Activated B cell treated with CpG ODN at 0.5 μM for 24 hours (primary cell): ENCODE measurements around the gene SRCAP. TPM values are rescaled to one million over a fixed set of nuclear protein-coding genes. Genes with fewer than 3 reads are reported as not detected.

Source experiments
- ATAC-seq: fragments of 200-7000 bp; cut with Tn5 transposase; one replicate; pipeline ENCODE4 v1.10.0; 2021; ENCODE audit warnings: low read depth, mild to moderate bottlenecking, moderate library complexity
- CTCF ChIA-PET: fragments of 350-600 bp; sonication (Branson Sonifier 250); formaldehyde crosslinking; loops from one replicate; lab custom pipeline; 2021; ENCODE audit warnings: antibody characterized with exemption; lab: Charles Lee
- POLR2A ChIA-PET: fragments of 350-600 bp; sonication (Branson Sonifier 250); formaldehyde crosslinking; loops from one replicate; lab custom pipeline; 2021; ENCODE audit warnings: antibody characterized with exemption; lab: Charles Lee
- DNase-seq: peaks from one replicate; pipeline ENCODE4 v3.0.0; 2022
- H3K27ac Mint-ChIP-seq: one replicate; pipeline ENCODE4 v1.8.0; 2020; ENCODE audit warnings: mixed read lengths
- H3K27me3 Mint-ChIP-seq: one replicate; pipeline ENCODE4 v1.8.0; 2021; ENCODE audit warnings: mixed read lengths
- H3K36me3 Mint-ChIP-seq: one replicate; pipeline ENCODE4 v1.8.0; 2021; ENCODE audit warnings: low read depth, mixed read lengths
- H3K4me1 Mint-ChIP-seq: one replicate; pipeline ENCODE4 v1.8.0; 2021; ENCODE audit warnings: mixed read lengths
- H3K4me3 Mint-ChIP-seq: one replicate; pipeline ENCODE4 v1.8.0; 2020; ENCODE audit warnings: mild to moderate bottlenecking, mixed read lengths
- H3K9me3 Mint-ChIP-seq: one replicate; pipeline ENCODE4 v1.8.0; 2020; ENCODE audit warnings: mixed read lengths
- intact Hi-C: fragments of 100-400 bp; cut with micrococcal nuclease; formaldehyde crosslinking; loops from one replicate; pipeline ENCODE4 v1.15.1; 2024
- total RNA-seq: library from RNA; stranded (reverse); gene quantifications from 2 replicates; pipeline ENCODE4 v1.2.3, GENCODE V29; 2022
- TF ChIP-seq, protein P1 (sequence below): fragments of 200-600 bp; IDR thresholded peaks from one replicate; pipeline ENCODE4 v1.8.0; 2022; ENCODE audit warnings: antibody characterized with exemption, mild to moderate bottlenecking

SRCAP gene
- total RNA-seq, 1 donor from 2014 or later = 123 TPM

DNA sequence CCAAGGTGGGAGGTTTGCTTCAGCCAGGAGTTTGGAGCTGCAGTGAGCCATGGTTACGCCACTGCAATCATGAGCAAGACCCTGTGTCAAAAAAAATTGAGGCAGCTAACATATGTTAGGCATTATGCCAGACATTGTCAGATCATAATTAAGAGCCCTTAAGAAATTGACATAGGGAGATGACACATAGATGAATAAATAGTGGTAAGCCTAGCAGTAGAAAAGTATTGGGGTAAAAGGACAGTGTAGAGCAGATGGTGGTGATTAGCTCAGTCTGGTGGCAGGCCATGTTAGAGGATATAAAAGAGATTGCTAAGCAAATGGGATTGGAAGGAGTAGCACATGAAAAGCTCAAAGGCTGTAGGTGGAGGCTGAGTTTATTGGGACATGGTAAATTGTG, 22.6 kb downstream of the SRCAP start:
- H3K9me3 Mint-ChIP-seq = no peaks in the 10 kb centered on the region
- H3K4me3 Mint-ChIP-seq = no peak overlapping the region
- H3K36me3 Mint-ChIP-seq = peaks cover 88% of the 10 kb centered on the region
- CTCF ChIA-PET = no interaction called here
- H3K4me1 Mint-ChIP-seq = peaks cover 21% of the 10 kb centered on the region
- TF ChIP-seq, protein P1, sequence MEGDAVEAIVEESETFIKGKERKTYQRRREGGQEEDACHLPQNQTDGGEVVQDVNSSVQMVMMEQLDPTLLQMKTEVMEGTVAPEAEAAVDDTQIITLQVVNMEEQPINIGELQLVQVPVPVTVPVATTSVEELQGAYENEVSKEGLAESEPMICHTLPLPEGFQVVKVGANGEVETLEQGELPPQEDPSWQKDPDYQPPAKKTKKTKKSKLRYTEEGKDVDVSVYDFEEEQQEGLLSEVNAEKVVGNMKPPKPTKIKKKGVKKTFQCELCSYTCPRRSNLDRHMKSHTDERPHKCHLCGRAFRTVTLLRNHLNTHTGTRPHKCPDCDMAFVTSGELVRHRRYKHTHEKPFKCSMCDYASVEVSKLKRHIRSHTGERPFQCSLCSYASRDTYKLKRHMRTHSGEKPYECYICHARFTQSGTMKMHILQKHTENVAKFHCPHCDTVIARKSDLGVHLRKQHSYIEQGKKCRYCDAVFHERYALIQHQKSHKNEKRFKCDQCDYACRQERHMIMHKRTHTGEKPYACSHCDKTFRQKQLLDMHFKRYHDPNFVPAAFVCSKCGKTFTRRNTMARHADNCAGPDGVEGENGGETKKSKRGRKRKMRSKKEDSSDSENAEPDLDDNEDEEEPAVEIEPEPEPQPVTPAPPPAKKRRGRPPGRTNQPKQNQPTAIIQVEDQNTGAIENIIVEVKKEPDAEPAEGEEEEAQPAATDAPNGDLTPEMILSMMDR = no peak
- H3K27me3 Mint-ChIP-seq = no peaks in the 10 kb centered on the region
- no peak for DNase-seq
- H3K27ac Mint-ChIP-seq = peak overlapping the region; percentile 7
- ATAC-seq = no peak
- intact Hi-C loops = no loop called here
- POLR2A ChIA-PET = interaction anchor here (1.0 kb wide), 1 partner anchor 9 kb away, joined by 4 read pairs; no protein-coding TSS in a partner anchor

DNA sequence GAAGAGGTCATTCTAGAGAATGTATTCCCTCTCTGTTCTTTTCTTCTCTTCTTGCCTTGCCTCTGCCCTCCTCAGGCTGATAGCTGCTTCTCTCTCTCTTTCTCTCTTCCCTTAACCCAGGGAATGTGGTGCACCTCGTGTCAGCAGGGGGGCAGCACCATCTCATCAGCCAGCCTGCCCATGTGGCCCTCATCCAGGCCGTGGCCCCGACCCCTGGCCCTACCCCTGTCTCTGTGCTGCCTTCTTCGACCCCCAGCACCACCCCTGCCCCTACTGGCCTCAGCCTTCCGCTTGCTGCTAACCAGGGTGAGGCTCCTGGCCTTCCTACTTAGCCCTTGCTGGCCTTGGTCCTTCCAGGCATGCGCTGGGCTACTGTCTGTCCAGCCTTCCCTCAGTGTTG, 23.5 kb downstream of the SRCAP start:
- ATAC-seq = no peak
- H3K4me3 Mint-ChIP-seq = no peak overlapping the region
- H3K27me3 Mint-ChIP-seq = no peaks in the 10 kb centered on the region
- intact Hi-C loops = no loop called here
- ChIA-PET CTCF (no interaction called here), POLR2A (no interaction called here)
- no peaks in the 10 kb centered on the region for H3K9me3 Mint-ChIP-seq
- DNase-seq = no peak
- TF ChIP-seq, protein P1 = no peak
- peak overlapping the region; percentile 32 for H3K27ac Mint-ChIP-seq
- H3K36me3 Mint-ChIP-seq = peaks cover 86% of the 10 kb centered on the region
- H3K4me1 Mint-ChIP-seq = peaks cover 18% of the 10 kb centered on the region

DNA sequence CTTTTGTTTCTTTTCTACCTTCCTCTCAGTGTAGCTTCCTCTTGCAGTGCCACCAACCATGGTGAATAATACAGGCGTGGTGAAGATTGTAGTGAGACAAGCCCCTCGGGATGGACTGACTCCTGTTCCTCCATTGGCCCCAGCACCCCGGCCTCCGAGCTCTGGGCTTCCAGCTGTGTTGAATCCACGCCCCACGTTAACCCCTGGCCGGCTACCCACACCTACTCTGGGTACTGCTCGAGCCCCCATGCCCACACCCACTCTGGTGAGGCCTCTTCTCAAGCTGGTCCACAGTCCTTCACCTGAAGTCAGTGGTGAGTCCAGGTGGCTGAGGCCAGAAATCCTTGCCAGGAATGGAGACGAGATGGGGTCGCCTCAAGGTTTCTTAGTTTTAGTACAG, 23.9 kb downstream of the SRCAP start:
- DNase-seq (no peak), ATAC-seq (no peak)
- TF ChIP-seq, protein P1 = no peak
- H3K4me3 Mint-ChIP-seq = no peak overlapping the region
- H3K4me1 Mint-ChIP-seq = peaks cover 18% of the 10 kb centered on the region
- CTCF ChIA-PET = interaction anchor here (0.7 kb wide), 1 partner anchor 123 kb away, joined by 3 read pairs; no protein-coding TSS in a partner anchor
- H3K9me3 Mint-ChIP-seq = no peaks in the 10 kb centered on the region
- peak overlapping the region; percentile 32 for H3K27ac Mint-ChIP-seq
- no peaks in the 10 kb centered on the region for H3K27me3 Mint-ChIP-seq
- POLR2A ChIA-PET = no interaction called here
- intact Hi-C loops = no loop called here
- peaks cover 84% of the 10 kb centered on the region for H3K36me3 Mint-ChIP-seq

DNA sequence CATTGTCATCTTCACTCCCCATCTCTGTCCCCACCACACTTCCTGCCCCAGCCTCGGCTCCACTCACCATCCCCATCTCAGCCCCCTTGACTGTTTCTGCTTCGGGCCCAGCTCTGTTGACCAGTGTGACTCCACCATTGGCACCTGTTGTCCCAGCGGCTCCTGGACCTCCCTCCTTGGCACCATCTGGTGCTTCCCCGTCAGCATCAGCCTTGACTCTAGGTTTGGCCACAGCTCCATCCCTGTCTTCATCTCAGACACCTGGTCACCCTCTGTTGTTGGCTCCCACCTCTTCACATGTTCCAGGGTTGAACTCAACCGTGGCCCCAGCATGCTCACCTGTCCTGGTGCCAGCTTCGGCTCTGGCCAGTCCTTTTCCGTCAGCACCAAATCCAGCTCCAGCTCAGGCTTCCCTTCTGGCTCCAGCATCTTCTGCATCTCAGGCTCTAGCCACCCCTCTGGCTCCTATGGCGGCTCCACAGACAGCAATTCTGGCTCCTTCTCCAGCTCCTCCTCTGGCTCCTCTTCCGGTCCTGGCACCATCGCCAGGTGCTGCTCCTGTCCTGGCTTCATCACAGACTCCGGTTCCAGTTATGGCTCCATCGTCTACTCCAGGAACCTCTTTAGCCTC, 24.9 kb downstream of the SRCAP start:
- ATAC-seq = no peak
- no peak for DNase-seq
- intact Hi-C loops = no loop called here
- peaks cover 84% of the 10 kb centered on the region for H3K36me3 Mint-ChIP-seq
- CTCF ChIA-PET = interaction anchor here (0.7 kb wide), 1 partner anchor 122 kb away, joined by 3 read pairs; no protein-coding TSS in a partner anchor
- peak overlapping the region; percentile 4 for H3K27ac Mint-ChIP-seq
- no peaks in the 10 kb centered on the region for H3K27me3 Mint-ChIP-seq
- no peaks in the 10 kb centered on the region for H3K9me3 Mint-ChIP-seq
- peaks cover 18% of the 10 kb centered on the region for H3K4me1 Mint-ChIP-seq
- TF ChIP-seq, protein P1 = no peak
- POLR2A ChIA-PET = interaction anchor here (2.2 kb wide), 1 partner anchor 24 kb away, joined by 11 read pairs; the partner anchor contains the start of gene PHKG2
- H3K4me3 Mint-ChIP-seq = no peak overlapping the region

DNA sequence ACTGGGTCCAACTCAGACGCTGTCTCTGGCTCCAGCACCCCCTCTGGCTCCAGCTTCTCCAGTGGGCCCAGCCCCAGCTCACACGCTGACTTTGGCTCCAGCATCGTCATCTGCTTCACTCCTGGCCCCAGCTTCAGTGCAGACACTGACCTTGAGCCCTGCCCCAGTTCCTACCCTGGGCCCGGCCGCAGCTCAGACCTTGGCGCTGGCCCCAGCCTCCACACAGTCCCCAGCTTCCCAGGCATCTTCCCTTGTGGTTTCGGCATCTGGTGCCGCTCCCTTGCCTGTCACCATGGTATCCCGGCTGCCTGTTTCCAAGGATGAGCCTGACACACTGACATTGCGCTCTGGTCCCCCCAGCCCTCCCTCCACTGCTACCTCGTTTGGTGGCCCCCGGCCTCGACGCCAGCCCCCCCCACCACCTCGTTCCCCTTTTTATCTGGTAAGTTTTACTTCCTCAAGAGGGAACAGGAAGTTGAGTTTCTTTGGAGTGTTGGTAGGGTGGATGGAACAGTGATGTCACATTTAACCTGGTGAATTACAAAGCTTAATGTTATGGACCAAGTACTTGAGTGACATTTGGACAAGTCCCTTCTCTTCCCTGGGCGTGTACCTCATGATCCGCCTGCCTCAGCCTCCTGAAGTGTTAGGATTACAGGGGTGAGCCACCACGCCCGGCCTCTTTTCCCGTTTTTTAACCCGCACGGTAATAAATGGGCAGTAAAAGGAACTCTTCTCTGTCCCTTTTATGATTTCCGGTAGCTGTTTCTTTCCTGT, 25.9 kb downstream of the SRCAP start:
- intact Hi-C loops = no loop called here
- DNase-seq (no peak), ATAC-seq (peak; percentile 25)
- H3K4me3 Mint-ChIP-seq = no peak overlapping the region
- H3K4me1 Mint-ChIP-seq = peaks cover 18% of the 10 kb centered on the region
- peaks cover 89% of the 10 kb centered on the region for H3K36me3 Mint-ChIP-seq
- H3K27ac Mint-ChIP-seq = no peak overlapping the region
- POLR2A ChIA-PET = interaction anchor here (0.7 to 2.2 kb wide), 2 partner anchors 23 to 74 kb away, joined by 9 to 11 read pairs; partner anchors contain the start of gene PHKG2
- H3K27me3 Mint-ChIP-seq = no peaks in the 10 kb centered on the region
- no peaks in the 10 kb centered on the region for H3K9me3 Mint-ChIP-seq
- CTCF ChIA-PET = no interaction called here
- TF ChIP-seq, protein P1 = no peak
